GM12878 (cell line): ENCODE data around the gene OSM. TPM values are rescaled to one million over a fixed set of nuclear protein-coding genes. Genes with fewer than 3 reads are reported as not detected.

Source experiments
- ATF7 ChIP-seq: fragments of 450-650 bp; IDR thresholded peaks from 2 replicates; pipeline ENCODE4 v1.6.1; 2016; ENCODE audit warnings: low read depth, mild to moderate bottlenecking
- BCLAF1 ChIP-seq: fragments of 450-650 bp; IDR thresholded peaks from 2 replicates; pipeline ENCODE4 v1.6.1; 2017; ENCODE audit warnings: antibody characterized with exemption, mild to moderate bottlenecking, moderate library complexity
- CBX5 ChIP-seq: sonication (generic); IDR thresholded peaks from 2 replicates; pipeline ENCODE4 v1.6.1; 2016; ENCODE audit warnings: low read depth, moderate library complexity, mild to moderate bottlenecking, inconsistent platforms
- E2F4 ChIP-seq: IDR thresholded peaks from 2 replicates; pipeline ENCODE4 v1.6.1; 2012; ENCODE audit warnings: low read depth, low read length, improper control_type of control experiment
- E4F1 ChIP-seq: fragments of 450-650 bp; IDR thresholded peaks from 2 replicates; pipeline ENCODE4 v1.6.1; 2018; ENCODE audit warnings: borderline replicate concordance, mild to moderate bottlenecking; ENCODE audit not compliant: partially characterized antibody
- FOXM1 ChIP-seq: IDR thresholded peaks from 2 replicates; pipeline ENCODE4 v1.6.1; 2012; ENCODE audit warnings: low read depth, mild to moderate bottlenecking, inconsistent platforms, low read length, moderate library complexity
- HSF1 ChIP-seq: fragments of 150-350 bp; IDR thresholded peaks from 2 replicates; pipeline ENCODE4 v1.6.1; 2014; ENCODE audit warnings: mild to moderate bottlenecking, low read depth, low read length
- LARP7 ChIP-seq: fragments of 450-650 bp; IDR thresholded peaks from 2 replicates; pipeline ENCODE4 v1.6.1; 2017; ENCODE audit warnings: mild to moderate bottlenecking
- MXI1 ChIP-seq: fragments of 150-350 bp; IDR thresholded peaks from 2 replicates; pipeline ENCODE4 v1.6.1; 2011; ENCODE audit warnings: low read depth, mild to moderate bottlenecking, inconsistent platforms, low read length, improper control_type of control experiment
- NKRF ChIP-seq: fragments of 450-650 bp; conservative IDR thresholded peaks from 2 replicates; pipeline ENCODE4 v1.6.1; 2017; ENCODE audit warnings: mild to moderate bottlenecking, moderate library complexity
- NRF1 ChIP-seq: conservative IDR thresholded peaks from 2 replicates; pipeline ENCODE4 v1.6.1; 2011; ENCODE audit warnings: mild to moderate bottlenecking, low read depth, low read length, improper control_type of control experiment
- PAX5 ChIP-seq: IDR thresholded peaks from 2 replicates; pipeline ENCODE4 v1.6.1; 2011; ENCODE audit warnings: low read depth, low read length, borderline replicate concordance
- PKNOX1 ChIP-seq: fragments of 450-650 bp; IDR thresholded peaks from 2 replicates; pipeline ENCODE4 v1.6.1; 2016; ENCODE audit warnings: mild to moderate bottlenecking
- SIN3A ChIP-seq: IDR thresholded peaks from 2 replicates; pipeline ENCODE4 v1.6.1; 2012; ENCODE audit warnings: low read depth, low read length, improper control_type of control experiment
- SMARCA5 ChIP-seq: fragments of 450-650 bp; IDR thresholded peaks from 2 replicates; pipeline ENCODE4 v1.6.1; 2017; ENCODE audit warnings: mild to moderate bottlenecking
- SRF ChIP-seq, 2 experiments: IDR thresholded peaks; 2 replicates each; pipeline ENCODE4 v1.6.1; 2011; ENCODE audit warnings: low read depth in 2 of 2, low read length in 2 of 2, mild to moderate bottlenecking in 1 of 2, moderate library complexity in 1 of 2
- YY1 ChIP-seq: IDR thresholded peaks from 2 replicates; pipeline ENCODE4 v1.6.1; 2011; ENCODE audit warnings: low read depth, mild to moderate bottlenecking, low read length
- ZNF622 ChIP-seq: fragments of 450-650 bp; IDR thresholded peaks from 2 replicates; pipeline ENCODE4 v1.6.1; 2017; ENCODE audit warnings: mild to moderate bottlenecking, inconsistent platforms
- polyA plus RNA-seq, 11 experiments: library from polyadenylated mRNA; depleted of rRNA in 4 of 11; unstranded in 6 of 11; stranded (reverse) in 5 of 11; fragments of >200 nt; fragmentation: Nextera tagmentation in 4 of 11; fragmentation: Illumina TruSeq in 1 of 11; extraction: Ambion mirVana in 4 of 11; extraction: Trizol in 1 of 11; gene quantifications; 1 replicate in 1 of 11; 2 replicates in 10 of 11; pipeline versions ENCODE4 v1.2.1 to v1.2.3, GENCODE V29; 2011 to 2016; ENCODE audit warnings: inconsistent platforms in 2 of 11, missing spikeins in 2 of 11, low read depth in 1 of 11
- total RNA-seq, 4 experiments: library from RNA; depleted of rRNA in 3 of 4; stranded (reverse); fragments of >200 nt in 3 of 4; fragmentation: Illumina TruSeq in 1 of 4; extraction: Trizol in 1 of 4; gene quantifications; 2 replicates each; pipeline versions ENCODE4 v1.2.1 to v1.2.3, GENCODE V29; 2013 to 2021

The OSM gene
- total and polyA plus RNA-seq, 10 of the 15 experiments (the other 5 are each of a cell fraction or from before 2014, with no cell fraction given), result 0.06 to 1.4 (median 0.59) TPM

- no peak for TF ChIP-seq BCLAF1
- TF ChIP-seq E2F4, result no peak
- no peak for TF ChIP-seq NRF1
- TF ChIP-seq NKRF, result no peak; the same call in 1 of the 2 replicates
- TF ChIP-seq FOXM1, result no peak; the same call in 1 of the 2 replicates
- no peak for TF ChIP-seq E4F1
- TF ChIP-seq ATF7, result no peak
- TF ChIP-seq MXI1, result no peak
- TF ChIP-seq CBX5, result no peak
- no peak for TF ChIP-seq ZNF622
- peak; percentile 58; the same call in 1 of the 2 replicates for TF ChIP-seq YY1
- no peak for TF ChIP-seq PAX5
- peak; percentile 99 for TF ChIP-seq SMARCA5
- no peak for TF ChIP-seq PKNOX1
- TF ChIP-seq SRF (IDR thresholded peaks at IDR 0.05; ENCODE audit: low read depth in 2 of 2, low read length in 2 of 2), result no peak
- TF ChIP-seq HSF1, result no peak
- 0 out of 2 replicates have a peak, but pooled peaks have one; percentile 15 for TF ChIP-seq LARP7
- no peak for TF ChIP-seq SIN3A
Measured at GRCh38 chr22:30287648-30288418, 21.2 kb upstream of the OSM start (continued).
